GM18868 (cell line): ENCODE results near the gene CCS.
"Not testable (repeated sequence)": the region's sequence is repeated elsewhere in the genome, so short reads cannot be mapped to it uniquely, and the experiment has no call there.

ENCODE experiments used
- ATAC-seq: cut with Tn5 transposase; IDR thresholded peaks from one replicate; pipeline ENCODE4 v1.9.1; 2021; ENCODE audit warnings: mild to moderate bottlenecking, moderate library complexity; ENCODE audit not compliant: unreplicated experiment

The CCS gene

GRCh38 chr11:66589996-66590675, 2.8 kb upstream of the CCS start:
- ATAC-seq: no peak

GRCh38 chr11:66591175-66591574, 1.8 kb upstream of the CCS start:
- no peak for ATAC-seq

- peak; percentile 29 for ATAC-seq
Measured at GRCh38 chr11:66593303-66593635, 284 bp downstream of the CCS start.

- ATAC-seq: no peak
Measured at GRCh38 chr11:66593650-66594049, 665 bp downstream of the CCS start.

- no peak for ATAC-seq
Measured at GRCh38 chr11:66595245-66595904, 2.4 kb downstream of the CCS start.

GRCh38 chr11:66598993-66599392, 6.0 kb downstream of the CCS start:
- no peak for ATAC-seq

GRCh38 chr11:66600219-66600618, 7.2 kb downstream of the CCS start:
- no peak for ATAC-seq

GRCh38 chr11:66600631-66601233, 7.7 kb downstream of the CCS start:
- ATAC-seq: no peak

- no peak for ATAC-seq
Measured at GRCh38 chr11:66603072-66603471, 10.1 kb downstream of the CCS start.

GRCh38 chr11:66604155-66604554, 11.2 kb downstream of the CCS start:
- no peak for ATAC-seq

- ATAC-seq: not testable (repeated sequence)
Measured at GRCh38 chr11:66606608-66607007, 13.6 kb downstream of the CCS start.

GRCh38 chr11:66607126-66607834, 14.3 kb downstream of the CCS start:
- ATAC-seq: no peak

GRCh38 chr11:66609721-66610617, 17.0 kb downstream of the CCS start:
- ATAC-seq: no peak

- ATAC-seq: no peak
Measured at GRCh38 chr11:66612458-66612857, 19.5 kb downstream of the CCS start.

- no peak for ATAC-seq
Measured at GRCh38 chr11:66614073-66614472, 21.1 kb downstream of the CCS start.

GRCh38 chr11:66616379-66617154, 23.6 kb downstream of the CCS start, which contains the start of gene RBM14:
RBM14 (plus strand) TSS chr11:66616630; CDS start chr11:66616721, 91 bp downstream.
- ATAC-seq: peak; percentile 91

GRCh38 chr11:66617155-66617834, 24.3 kb downstream of the CCS start:
- ATAC-seq: no peak

GRCh38 chr11:66619080-66619554, 26.1 kb downstream of the CCS start:
- no peak for ATAC-seq

- no peak for ATAC-seq
Measured at GRCh38 chr11:66624450-66624849, 31.5 kb downstream of the CCS start.
